HuH-7.5 (cell line): Measurements from ENCODE around the gene LRBA.
"Not testable (repeated sequence)": the region's sequence is repeated elsewhere in the genome, so short reads cannot be mapped to it uniquely, and the experiment has no call there.

ENCODE experiments used
- DNase-seq: peaks from one replicate; pipeline ENCODE4 v3.0.0; 2011; ENCODE audit warnings: low spot score

Gene LRBA

GRCh38 chr4:151014521-151015458, at the start of gene LRBA:
TSS of gene LRBA (minus strand) at chr4:151015284. CDS start at chr4:151014642, 642 bp downstream.
- DNase-seq = peak; percentile 62

- not testable (repeated sequence) for DNase-seq
Measured at GRCh38 chr4:151063143-151063542, 48.1 kb upstream of the LRBA start.

GRCh38 chr4:151055539-151055938, 40.5 kb upstream of the LRBA start:
- no peak for DNase-seq

GRCh38 chr4:151052785-151053184, 37.7 kb upstream of the LRBA start:
- DNase-seq = no peak

- DNase-seq = no peak
Measured at GRCh38 chr4:151049430-151049884, 34.4 kb upstream of the LRBA start.

GRCh38 chr4:151048913-151049312, 33.8 kb upstream of the LRBA start:
- no peak for DNase-seq

- no peak for DNase-seq
Measured at GRCh38 chr4:151046609-151047008, 31.5 kb upstream of the LRBA start.

GRCh38 chr4:151045907-151046306, 30.8 kb upstream of the LRBA start:
- DNase-seq = peak; percentile 14

- no peak for DNase-seq
Measured at GRCh38 chr4:151043803-151044515, 28.9 kb upstream of the LRBA start.

- no peak for DNase-seq
Measured at GRCh38 chr4:151039733-151040132, 24.6 kb upstream of the LRBA start.

- DNase-seq = no peak
Measured at GRCh38 chr4:151038452-151039157, 23.5 kb upstream of the LRBA start.

- no peak for DNase-seq
Measured at GRCh38 chr4:151035911-151036310, 20.8 kb upstream of the LRBA start.

GRCh38 chr4:151035328-151035727, 20.2 kb upstream of the LRBA start:
- DNase-seq = peak; percentile 6

GRCh38 chr4:151034829-151035228, 19.7 kb upstream of the LRBA start:
- no peak for DNase-seq

GRCh38 chr4:151031831-151032605, 16.9 kb upstream of the LRBA start:
- no peak for DNase-seq

- no peak for DNase-seq
Measured at GRCh38 chr4:151029537-151029936, 14.5 kb upstream of the LRBA start.

- not testable (repeated sequence) for DNase-seq
Measured at GRCh38 chr4:151029006-151029405, 13.9 kb upstream of the LRBA start.

GRCh38 chr4:151025759-151026158, 10.7 kb upstream of the LRBA start:
- no peak for DNase-seq

- DNase-seq = no peak
Measured at GRCh38 chr4:151022586-151022985, 7.5 kb upstream of the LRBA start.

GRCh38 chr4:151021637-151022334, 6.7 kb upstream of the LRBA start:
- DNase-seq = no peak
